Panc1 (cell line): ENCODE measurements around the gene TMEM203. TPM values are rescaled to one million over a fixed set of nuclear protein-coding genes. Genes with fewer than 3 reads are reported as not detected.

Experiments
- ATAC-seq: fragments of 200-7000 bp; cut with Tn5 transposase; 2 replicates; pipeline ENCODE4 v1.9.1; 2020; ENCODE audit warnings: mild to moderate bottlenecking, moderate library complexity
- BruUV-seq: library from RNA; stranded (reverse); fragments of 400-500 nt; replicated peaks from 2 replicates; lab custom pipeline; 2021; lab: Mats Ljungman, UMichigan
- CTCF ChIA-PET: fragments of 300-600 bp; sonication (Branson Sonifier 250); formaldehyde crosslinking; loops from one replicate; lab custom pipeline; 2022; ENCODE audit warnings: antibody characterized with exemption; lab: Charles Lee
- POLR2A ChIA-PET: fragments of 300-600 bp; sonication (Branson Sonifier 250); formaldehyde crosslinking; loops from one replicate; lab custom pipeline; 2022; ENCODE audit warnings: antibody characterized with exemption; lab: Charles Lee
- DNase-seq: peaks from one replicate; pipeline ENCODE4 v3.0.0-alpha.2; 2010; ENCODE audit warnings: low read depth, low spot score
- H3K27ac ChIP-seq: 2 replicates; pipeline ENCODE4 v1.5.1; 2011; ENCODE audit warnings: mild to moderate bottlenecking, low read length, inconsistent platforms
- H3K27me3 ChIP-seq: fragments of 200-500 bp; sonication (Bioruptor generic); 2 replicates; pipeline ENCODE4 v1.6.0; 2014; ENCODE audit warnings: low read length, inconsistent platforms; ENCODE audit not compliant: control insufficient read depth, insufficient read depth
- H3K36me3 ChIP-seq: fragments of 200-500 bp; sonication (Bioruptor generic); 2 replicates; pipeline ENCODE4 v1.5.1; 2014; ENCODE audit warnings: inconsistent platforms, mild to moderate bottlenecking, low read length, moderate library complexity; ENCODE audit not compliant: control insufficient read depth, insufficient read depth
- H3K4me1 ChIP-seq: 2 replicates; pipeline ENCODE4 v1.5.1; 2011; ENCODE audit warnings: inconsistent platforms, mild to moderate bottlenecking, low read length, moderate library complexity; ENCODE audit not compliant: control insufficient read depth, insufficient read depth
- H3K4me3 ChIP-seq, 2 experiments: 2 replicates each; pipeline ENCODE4 v1.5.1; 2011 to 2012; ENCODE audit warnings: low read depth in 2 of 2, low read length in 2 of 2, mild to moderate bottlenecking in 2 of 2, inconsistent platforms in 1 of 2, moderate library complexity in 1 of 2
- H3K9me3 ChIP-seq: fragments of 200-500 bp; sonication (Bioruptor generic); 2 replicates; pipeline ENCODE4 v1.5.1; 2014; ENCODE audit warnings: low read depth, mild to moderate bottlenecking, inconsistent platforms, low read length, moderate library complexity; ENCODE audit not compliant: control insufficient read depth, insufficient read depth
- POLR2AphosphoS5 ChIP-seq: IDR thresholded peaks from 2 replicates; pipeline ENCODE4 v1.6.1; 2012; ENCODE audit warnings: mild to moderate bottlenecking, low read depth, low read length, moderate library complexity
- SIN3A ChIP-seq: IDR thresholded peaks from 2 replicates; pipeline ENCODE4 v1.6.1; 2012; ENCODE audit warnings: low read depth, mild to moderate bottlenecking, low read length, moderate library complexity, borderline replicate concordance; ENCODE audit not compliant: insufficient read depth
- TCF7L2 ChIP-seq: IDR thresholded peaks from 2 replicates; pipeline ENCODE4 v1.6.1; 2011; ENCODE audit warnings: mild to moderate bottlenecking, low read depth, low read length, inconsistent platforms
- in situ Hi-C: cut with HindIII; loops from 2 replicates; pipeline ENCODE4 v1.10.0; 2016; ENCODE audit warnings: low sequenced_read_pairs, low pct_unique_long_range_greater_than_20kb
- intact Hi-C: fragments of 100-400 bp; cut with micrococcal nuclease; formaldehyde crosslinking; loops from one replicate; pipeline ENCODE4 v1.10.0; 2022; ENCODE audit not compliant: unreplicated experiment
- total RNA-seq: library from RNA; stranded (reverse); gene quantifications from one replicate; pipeline ENCODE4 v1.2.1, GENCODE V29; 2021; ENCODE audit not compliant: unreplicated experiment
- TF ChIP-seq, protein P1 (sequence below), 2 experiments: IDR thresholded peaks; 2 replicates each; pipeline ENCODE4 v1.6.1; 2011 to 2012; ENCODE audit warnings: low read depth in 2 of 2, control low read depth in 1 of 2, low read length in 1 of 2, mild to moderate bottlenecking in 1 of 2, moderate library complexity in 1 of 2; ENCODE audit not compliant: insufficient read depth in 1 of 2
- TF ChIP-seq, protein P2 (sequence below): fragments of 450-650 bp; IDR thresholded peaks from 2 replicates; pipeline ENCODE4 v1.5.1; 2017; ENCODE audit warnings: mild to moderate bottlenecking

The TMEM203 gene
- total RNA-seq, 1 experiment from 2014 or later: 25.4 TPM

- ChIA-PET CTCF (interaction anchor here (0.8 kb wide), 1 partner anchor 14 kb away, joined by 4 read pairs; no protein-coding TSS in a partner anchor), POLR2A (no interaction called here)
- H3K4me3 ChIP-seq: no peak overlapping the region
- no peaks in the 10 kb centered on the region for H3K36me3 ChIP-seq
- ATAC-seq: no peak
- in situ Hi-C loops (no loop called here), intact Hi-C loops (no loop called here)
- TF ChIP-seq SIN3A (no peak), TCF7L2 (no peak), POLR2AphosphoS5 (no peak)
- TF ChIP-seq, protein P1, sequence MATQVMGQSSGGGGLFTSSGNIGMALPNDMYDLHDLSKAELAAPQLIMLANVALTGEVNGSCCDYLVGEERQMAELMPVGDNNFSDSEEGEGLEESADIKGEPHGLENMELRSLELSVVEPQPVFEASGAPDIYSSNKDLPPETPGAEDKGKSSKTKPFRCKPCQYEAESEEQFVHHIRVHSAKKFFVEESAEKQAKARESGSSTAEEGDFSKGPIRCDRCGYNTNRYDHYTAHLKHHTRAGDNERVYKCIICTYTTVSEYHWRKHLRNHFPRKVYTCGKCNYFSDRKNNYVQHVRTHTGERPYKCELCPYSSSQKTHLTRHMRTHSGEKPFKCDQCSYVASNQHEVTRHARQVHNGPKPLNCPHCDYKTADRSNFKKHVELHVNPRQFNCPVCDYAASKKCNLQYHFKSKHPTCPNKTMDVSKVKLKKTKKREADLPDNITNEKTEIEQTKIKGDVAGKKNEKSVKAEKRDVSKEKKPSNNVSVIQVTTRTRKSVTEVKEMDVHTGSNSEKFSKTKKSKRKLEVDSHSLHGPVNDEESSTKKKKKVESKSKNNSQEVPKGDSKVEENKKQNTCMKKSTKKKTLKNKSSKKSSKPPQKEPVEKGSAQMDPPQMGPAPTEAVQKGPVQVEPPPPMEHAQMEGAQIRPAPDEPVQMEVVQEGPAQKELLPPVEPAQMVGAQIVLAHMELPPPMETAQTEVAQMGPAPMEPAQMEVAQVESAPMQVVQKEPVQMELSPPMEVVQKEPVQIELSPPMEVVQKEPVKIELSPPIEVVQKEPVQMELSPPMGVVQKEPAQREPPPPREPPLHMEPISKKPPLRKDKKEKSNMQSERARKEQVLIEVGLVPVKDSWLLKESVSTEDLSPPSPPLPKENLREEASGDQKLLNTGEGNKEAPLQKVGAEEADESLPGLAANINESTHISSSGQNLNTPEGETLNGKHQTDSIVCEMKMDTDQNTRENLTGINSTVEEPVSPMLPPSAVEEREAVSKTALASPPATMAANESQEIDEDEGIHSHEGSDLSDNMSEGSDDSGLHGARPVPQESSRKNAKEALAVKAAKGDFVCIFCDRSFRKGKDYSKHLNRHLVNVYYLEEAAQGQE (IDR thresholded peaks at IDR 0.05; ENCODE audit: insufficient read depth in 1 of 2, low read depth in 2 of 2, low read length in 1 of 2): no peak
- TF ChIP-seq, protein P2, sequence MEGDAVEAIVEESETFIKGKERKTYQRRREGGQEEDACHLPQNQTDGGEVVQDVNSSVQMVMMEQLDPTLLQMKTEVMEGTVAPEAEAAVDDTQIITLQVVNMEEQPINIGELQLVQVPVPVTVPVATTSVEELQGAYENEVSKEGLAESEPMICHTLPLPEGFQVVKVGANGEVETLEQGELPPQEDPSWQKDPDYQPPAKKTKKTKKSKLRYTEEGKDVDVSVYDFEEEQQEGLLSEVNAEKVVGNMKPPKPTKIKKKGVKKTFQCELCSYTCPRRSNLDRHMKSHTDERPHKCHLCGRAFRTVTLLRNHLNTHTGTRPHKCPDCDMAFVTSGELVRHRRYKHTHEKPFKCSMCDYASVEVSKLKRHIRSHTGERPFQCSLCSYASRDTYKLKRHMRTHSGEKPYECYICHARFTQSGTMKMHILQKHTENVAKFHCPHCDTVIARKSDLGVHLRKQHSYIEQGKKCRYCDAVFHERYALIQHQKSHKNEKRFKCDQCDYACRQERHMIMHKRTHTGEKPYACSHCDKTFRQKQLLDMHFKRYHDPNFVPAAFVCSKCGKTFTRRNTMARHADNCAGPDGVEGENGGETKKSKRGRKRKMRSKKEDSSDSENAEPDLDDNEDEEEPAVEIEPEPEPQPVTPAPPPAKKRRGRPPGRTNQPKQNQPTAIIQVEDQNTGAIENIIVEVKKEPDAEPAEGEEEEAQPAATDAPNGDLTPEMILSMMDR: no peak
- BruUV-seq: no TSS peak
- no peak for DNase-seq
- H3K27ac ChIP-seq: no peak overlapping the region
- H3K9me3 ChIP-seq: no peaks in the 10 kb centered on the region
- H3K27me3 ChIP-seq: no peaks in the 10 kb centered on the region
- peaks cover 3% of the 10 kb centered on the region for H3K4me1 ChIP-seq
Observed at GRCh38 chr9:137181680-137182079, 23.8 kb downstream of the TMEM203 start.

GRCh38 chr9:137180491-137180890, 25.0 kb downstream of the TMEM203 start:
- Histone ChIP-seq H3K9me3 (no peaks in the 10 kb centered on the region), H3K36me3 (no peaks in the 10 kb centered on the region), H3K27me3 (no peaks in the 10 kb centered on the region), H3K27ac (no peak overlapping the region), H3K4me3 (no peak overlapping the region), H3K4me1 (no peaks in the 10 kb centered on the region)
- ChIA-PET POLR2A (no interaction called here), CTCF (no interaction called here)
- intact Hi-C loops (no loop called here), in situ Hi-C loops (no loop called here)
- BruUV-seq: no TSS peak
- TF ChIP-seq, protein P2: no peak
- TF ChIP-seq TCF7L2: no peak
- TF ChIP-seq, protein P1 (IDR thresholded peaks at IDR 0.05; ENCODE audit: insufficient read depth in 1 of 2, low read depth in 2 of 2, low read length in 1 of 2): no peak
- no peak for TF ChIP-seq POLR2AphosphoS5
- no peak for TF ChIP-seq SIN3A
- DNase-seq (no peak), ATAC-seq (no peak)
